Endothelial cell of umbilical vein (primary cell): ENCODE data around the gene PPP1R7. TPM values are rescaled to one million over a fixed set of nuclear protein-coding genes. Genes with fewer than 3 reads are reported as not detected.

Experiments
- BruUV-seq: library from RNA; stranded (reverse); fragments of 400-500 nt; replicated peaks from 2 replicates; lab custom pipeline; 2021; lab: Mats Ljungman, UMichigan
- CTCF ChIA-PET: fragments of 300-600, 350-600 bp; sonication (Branson Sonifier 250); formaldehyde crosslinking; loops from one replicate; lab custom pipeline; 2021; ENCODE audit warnings: antibody characterized with exemption, inconsistent platforms; lab: Charles Lee
- POLR2A ChIA-PET: fragments of 300-600, 350-600 bp; sonication (Branson Sonifier 250); formaldehyde crosslinking; loops from one replicate; lab custom pipeline; 2021; ENCODE audit warnings: antibody characterized with exemption, inconsistent platforms; lab: Charles Lee
- DNase-seq: peaks from one replicate; pipeline ENCODE4 v3.0.0-alpha.2; 2011; ENCODE audit warnings: low read depth, low spot score
- FAIRE-seq: peaks from 2 replicates; lab custom pipeline; 2011; peaks lifted over from hg19 to GRCh38; lab: Jason Lieb, UNC
- H2AFZ ChIP-seq: 2 replicates; pipeline ENCODE4 v1.6.0; 2012; ENCODE audit warnings: low read depth, low read length, control low read depth, inconsistent platforms
- H3K27ac ChIP-seq: 2 replicates; pipeline ENCODE4 v1.5.1; 2011; ENCODE audit warnings: low read depth, mild to moderate bottlenecking, control low read depth, low read length, moderate library complexity; ENCODE audit not compliant: insufficient read depth
- H3K27me3 ChIP-seq, 2 experiments: 2 replicates each; pipeline versions ENCODE4 v1.6.0 to v1.6.1; 2011; ENCODE audit warnings: low read length in 2 of 2, mixed read lengths in 1 of 2; ENCODE audit not compliant: control insufficient read depth in 2 of 2, insufficient read depth in 2 of 2
- H3K36me3 ChIP-seq, 2 experiments: 2 replicates in 1 of 2; 3 replicates in 1 of 2; pipeline ENCODE4 v1.5.1; 2011; ENCODE audit warnings: low read length in 2 of 2, mild to moderate bottlenecking in 1 of 2, moderate library complexity in 1 of 2; ENCODE audit not compliant: control insufficient read depth in 2 of 2, insufficient read depth in 2 of 2; ENCODE audit errors: extremely low read depth in 1 of 2
- H3K4me1 ChIP-seq: 3 replicates; pipeline ENCODE4 v1.5.1; 2011; ENCODE audit warnings: mild to moderate bottlenecking, low read length; ENCODE audit not compliant: control insufficient read depth, insufficient read depth; ENCODE audit errors: extremely low read depth
- H3K4me2 ChIP-seq: 2 replicates; pipeline ENCODE4 v1.6.1; 2011; ENCODE audit warnings: low read length, control low read depth, mixed read lengths; ENCODE audit not compliant: insufficient read depth
- H3K4me3 ChIP-seq, 3 experiments: fragments of 200-600 bp in 1 of 3; sonication (generic), shearing (Covaris generic) in 1 of 3; replicated peaks in 1 of 3; 2 replicates each; pipeline ENCODE4 v1.5.1; 2011 to 2016; ENCODE audit warnings: control low read depth in 3 of 3, low read length in 3 of 3, mild to moderate bottlenecking in 2 of 3, inconsistent platforms in 1 of 3, low read depth in 1 of 3, moderate library complexity in 1 of 3; ENCODE audit not compliant: insufficient read depth in 1 of 3
- H3K79me2 ChIP-seq: 2 replicates; pipeline ENCODE4 v1.6.0; 2012; ENCODE audit warnings: low read length, inconsistent platforms; ENCODE audit not compliant: control insufficient read depth, insufficient read depth
- H3K9ac ChIP-seq: replicated peaks from 2 replicates; pipeline ENCODE3; 2011; ENCODE audit warnings: low read length, control low read depth; ENCODE audit not compliant: insufficient read depth; ENCODE audit errors: extremely low read depth
- H3K9me1 ChIP-seq: replicated peaks from 3 replicates; pipeline ENCODE4 v1.6.0; 2011; ENCODE audit warnings: mild to moderate bottlenecking, low read length; ENCODE audit not compliant: control insufficient read depth, insufficient read depth; ENCODE audit errors: extremely low read depth
- H3K9me3 ChIP-seq: replicated peaks from 2 replicates; pipeline ENCODE4 v1.5.1; 2012; ENCODE audit warnings: low read length, inconsistent platforms; ENCODE audit not compliant: control insufficient read depth, insufficient read depth
- H4K20me1 ChIP-seq: replicated peaks from 2 replicates; pipeline ENCODE3; 2011; ENCODE audit warnings: mild to moderate bottlenecking, low read length; ENCODE audit not compliant: control insufficient read depth, insufficient read depth; ENCODE audit errors: extremely low read depth
- CTCF ChIP-seq, 2 donors: IDR thresholded peaks; 1 replicate in 1 of 2; 2 replicates in 1 of 2; pipeline ENCODE4 v1.5.1; 2011; ENCODE audit warnings: low read length in 2 of 2, mild to moderate bottlenecking in 2 of 2, moderate library complexity in 2 of 2, control low read depth in 1 of 2, inconsistent platforms in 1 of 2, low read depth in 1 of 2; ENCODE audit not compliant: insufficient read depth in 1 of 2; ENCODE audit errors: extremely low read depth in 1 of 2
- EZH2 ChIP-seq: IDR thresholded peaks from 2 replicates; pipeline ENCODE4 v1.6.1; 2012; ENCODE audit warnings: borderline replicate concordance, low read depth, mild to moderate bottlenecking, moderate library complexity, low read length, inconsistent platforms; ENCODE audit not compliant: severe bottlenecking
- FOS ChIP-seq: IDR thresholded peaks from 2 replicates; pipeline ENCODE4 v1.6.1; 2011; ENCODE audit warnings: mild to moderate bottlenecking, low read length, moderate library complexity, borderline replicate concordance; ENCODE audit not compliant: insufficient read depth
- GATA2 ChIP-seq: IDR thresholded peaks from 2 replicates; pipeline ENCODE4 v1.7.0; 2011; ENCODE audit warnings: low read depth, mild to moderate bottlenecking, moderate library complexity, mixed read lengths, low read length; ENCODE audit not compliant: insufficient read length, insufficient read depth
- JUN ChIP-seq: IDR thresholded peaks from 2 replicates; pipeline ENCODE4 v1.6.1; 2011; ENCODE audit warnings: borderline replicate concordance, low read depth; ENCODE audit not compliant: insufficient read length, insufficient read depth
- MAX ChIP-seq: IDR thresholded peaks from 2 replicates; pipeline ENCODE4 v1.6.1; 2011; ENCODE audit not compliant: insufficient read depth, insufficient read length
- MYC ChIP-seq: IDR thresholded peaks from one replicate; pipeline ENCODE4 v1.6.1; 2011; ENCODE audit warnings: mild to moderate bottlenecking, low read depth, low read length
- POLR2A ChIP-seq: IDR thresholded peaks from 2 replicates; pipeline ENCODE4 v1.6.1; 2012; ENCODE audit warnings: low read depth, mild to moderate bottlenecking, control low read depth, low read length
- POLR2AphosphoS5 ChIP-seq: IDR thresholded peaks from 2 replicates; pipeline ENCODE4 v1.6.1; 2012; ENCODE audit warnings: low read depth, mild to moderate bottlenecking, control low read depth, low read length, moderate library complexity; ENCODE audit not compliant: insufficient read depth
- dilution Hi-C: fragments of 300-500 bp; cut with MboI; formaldehyde crosslinking; loops from one replicate; pipeline ENCODE4 v1.15.0; 2019; ENCODE audit warnings: low sequenced_read_pairs; ENCODE audit not compliant: extremely low pct_ligation_motif_present
- intact Hi-C: fragments of 100-400 bp; cut with micrococcal nuclease; formaldehyde crosslinking; loops from one replicate; pipeline ENCODE4 v1.10.0; 2022
- polyA plus RNA-seq, 4 experiments: library from polyadenylated mRNA; depleted of rRNA in 3 of 4; stranded (reverse) in 3 of 4; unstranded in 1 of 4; fragments of >200 nt; gene quantifications; 2 replicates each; pipeline versions ENCODE4 v1.2.1 to v1.2.3, GENCODE V29; 2011 to 2012; ENCODE audit warnings: missing spikeins in 1 of 4
- total RNA-seq: library from RNA; stranded (reverse); gene quantifications from 2 replicates; pipeline ENCODE4 v1.2.3, GENCODE V29; 2021

The PPP1R7 gene
- total and polyA plus RNA-seq, 2 donors (not counting 3 experiments of a cell fraction or from before 2014, with no cell fraction given) = 30.3 to 60.8 TPM

GRCh38 chr2:241130316-241130715 lies 20.0 kb upstream of the PPP1R7 start:
- Histone ChIP-seq H3K9me1 (no peaks in the 10 kb centered on the region), H3K36me3 (no peaks in the 10 kb centered on the region), H2AFZ (no peak overlapping the region), H3K4me2 (no peak overlapping the region), H3K27ac (no peak overlapping the region), H4K20me1 (no peaks in the 10 kb centered on the region), H3K27me3 (no peaks in the 10 kb centered on the region), H3K9me3 (no peaks in the 10 kb centered on the region), H3K4me3 (no peak overlapping the region), H3K4me1 (no peaks in the 10 kb centered on the region), H3K9ac (no peak overlapping the region), H3K79me2 (no peaks in the 10 kb centered on the region)
- POLR2A ChIA-PET = no interaction called here
- DNase-seq = no peak
- dilution Hi-C loops = no loop called here
- no peak for FAIRE-seq
- CTCF ChIA-PET = no interaction called here
- TF ChIP-seq FOS = no peak
- no peak for TF ChIP-seq MYC
- no peak for TF ChIP-seq POLR2A
- no TSS peak for BruUV-seq
- intact Hi-C loops = no loop called here

GRCh38 chr2:241131531-241131930 lies 18.7 kb upstream of the PPP1R7 start:
- H3K27me3 ChIP-seq = no peaks in the 10 kb centered on the region
- DNase-seq = no peak
- intact Hi-C loops = no loop called here
- CTCF ChIA-PET = no interaction called here
- H3K4me1 ChIP-seq = no peaks in the 10 kb centered on the region
- H3K36me3 ChIP-seq = no peaks in the 10 kb centered on the region
- H3K4me2 ChIP-seq = no peak overlapping the region
- TF ChIP-seq JUN (no peak), CTCF (IDR thresholded peaks at IDR 0.05; ENCODE audit: extremely low read depth in 1 of 2, insufficient read depth in 1 of 2, low read depth in 1 of 2, low read length in 2 of 2) (no peak), GATA2 (no peak), EZH2 (no peak), MYC (no peak), MAX (no peak), FOS (no peak), POLR2AphosphoS5 (no peak), POLR2A (no peak)
- H3K4me3 ChIP-seq = no peak overlapping the region
- POLR2A ChIA-PET = no interaction called here
- H4K20me1 ChIP-seq = no peaks in the 10 kb centered on the region
- H3K9me1 ChIP-seq = no peaks in the 10 kb centered on the region
- H2AFZ ChIP-seq = no peak overlapping the region
- no peaks in the 10 kb centered on the region for H3K79me2 ChIP-seq
- BruUV-seq = no TSS peak
- dilution Hi-C loops = no loop called here
- no peak overlapping the region for H3K9ac ChIP-seq
- no peaks in the 10 kb centered on the region for H3K9me3 ChIP-seq
- no peak overlapping the region for H3K27ac ChIP-seq
- FAIRE-seq = no peak
